Measurements from ENCODE around the gene ZNF202. TPM values are rescaled to one million over a fixed set of nuclear protein-coding genes. Genes with fewer than 3 reads are reported as not detected.

ZNF202 gene
- polyA plus RNA-seq, 1 experiment: 7.4 TPM

DNA sequence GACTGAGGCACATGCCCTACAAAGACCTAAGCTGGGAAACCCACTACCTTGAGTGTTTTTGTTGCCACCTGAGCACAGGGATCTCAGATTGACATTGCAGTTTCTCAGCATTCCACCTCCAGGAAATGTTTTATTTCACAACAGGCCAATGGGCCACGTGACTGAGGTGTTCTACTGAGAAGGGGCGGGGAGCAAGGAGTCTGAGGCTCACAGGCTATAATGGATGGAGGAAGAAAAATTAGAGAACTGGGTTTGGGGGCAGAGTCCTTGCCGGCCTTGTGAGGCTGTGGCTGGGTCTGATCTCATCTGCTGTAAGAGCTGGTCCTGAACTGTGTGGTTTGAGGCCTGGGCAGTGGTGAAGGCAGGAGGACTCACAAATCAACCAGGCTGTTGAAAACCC lies 40.7 kb downstream of the ZNF202 start:
- no peaks in the 10 kb centered on the region for H3K36me3 ChIP-seq (ENCODE audit: control insufficient read depth, insufficient read depth, low read length)
- DNase-seq (ENCODE audit: low read depth): no peak
- H3K27me3 ChIP-seq (ENCODE audit: control insufficient read depth, insufficient read depth, low read length): peaks cover 4% of the 10 kb centered on the region; the same call in 1 of the 2 replicates
- TF ChIP-seq, protein P1, sequence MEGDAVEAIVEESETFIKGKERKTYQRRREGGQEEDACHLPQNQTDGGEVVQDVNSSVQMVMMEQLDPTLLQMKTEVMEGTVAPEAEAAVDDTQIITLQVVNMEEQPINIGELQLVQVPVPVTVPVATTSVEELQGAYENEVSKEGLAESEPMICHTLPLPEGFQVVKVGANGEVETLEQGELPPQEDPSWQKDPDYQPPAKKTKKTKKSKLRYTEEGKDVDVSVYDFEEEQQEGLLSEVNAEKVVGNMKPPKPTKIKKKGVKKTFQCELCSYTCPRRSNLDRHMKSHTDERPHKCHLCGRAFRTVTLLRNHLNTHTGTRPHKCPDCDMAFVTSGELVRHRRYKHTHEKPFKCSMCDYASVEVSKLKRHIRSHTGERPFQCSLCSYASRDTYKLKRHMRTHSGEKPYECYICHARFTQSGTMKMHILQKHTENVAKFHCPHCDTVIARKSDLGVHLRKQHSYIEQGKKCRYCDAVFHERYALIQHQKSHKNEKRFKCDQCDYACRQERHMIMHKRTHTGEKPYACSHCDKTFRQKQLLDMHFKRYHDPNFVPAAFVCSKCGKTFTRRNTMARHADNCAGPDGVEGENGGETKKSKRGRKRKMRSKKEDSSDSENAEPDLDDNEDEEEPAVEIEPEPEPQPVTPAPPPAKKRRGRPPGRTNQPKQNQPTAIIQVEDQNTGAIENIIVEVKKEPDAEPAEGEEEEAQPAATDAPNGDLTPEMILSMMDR (IDR thresholded peaks at IDR 0.05; ENCODE audit: insufficient read depth, low read depth, low read length): no peak
- ChIA-PET CTCF (interaction anchor here (1.1 to 3.9 kb wide), 2 partner anchors 11 to 14 kb away, joined by 3 to 14 read pairs; no protein-coding TSS in a partner anchor), POLR2A (no interaction called here)
- no peak overlapping the region for H3K4me3 ChIP-seq (ENCODE audit: low read depth, low read length)

DNA sequence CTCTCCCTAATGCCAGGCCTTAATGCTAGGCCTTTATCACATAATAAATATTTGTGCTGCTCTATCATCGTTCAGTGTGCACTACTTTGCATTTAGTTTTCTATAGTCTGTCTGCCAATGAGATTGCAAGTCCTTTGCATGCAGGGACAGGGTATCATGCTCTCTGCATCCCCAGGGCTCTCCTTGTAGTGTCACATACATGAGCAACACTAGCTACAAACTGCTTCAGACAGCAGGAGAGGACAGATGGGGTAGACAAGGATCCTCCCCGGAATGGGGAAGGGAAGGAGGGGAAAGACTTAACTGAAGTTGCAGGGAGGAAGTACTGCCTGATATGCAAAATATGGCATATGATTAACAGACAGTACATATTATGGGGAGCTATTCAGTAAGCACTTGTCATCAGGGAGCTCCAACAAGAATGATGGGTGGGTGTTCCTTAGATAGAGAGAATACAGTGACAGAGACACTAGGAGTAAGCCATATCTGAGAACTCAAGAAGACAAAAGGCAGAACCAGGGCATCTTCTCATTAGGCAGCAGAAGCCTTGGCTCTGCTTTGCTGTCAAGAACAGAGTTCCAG lies 42.8 kb downstream of the ZNF202 start:
- TF ChIP-seq, protein P1 (IDR thresholded peaks at IDR 0.05; ENCODE audit: insufficient read depth, low read depth, low read length): no peak

DNA sequence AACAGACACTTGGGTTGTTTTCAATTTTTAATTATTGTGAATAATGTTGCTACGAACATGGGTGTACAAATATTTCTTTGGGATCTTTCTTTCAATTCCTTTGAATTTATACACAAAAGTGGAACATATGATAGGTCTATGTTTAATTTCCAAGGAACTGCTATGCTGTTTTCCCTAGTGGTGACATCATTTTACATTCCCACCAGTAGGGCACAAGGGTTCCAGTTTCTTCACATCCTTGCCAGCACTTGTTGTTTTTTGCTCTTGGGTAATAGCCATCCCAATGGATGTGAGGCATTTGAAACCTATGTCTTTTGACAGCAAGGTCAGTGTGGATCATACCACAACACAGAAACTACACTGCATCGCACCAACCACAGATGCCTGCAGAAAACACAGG lies 45.3 kb downstream of the ZNF202 start:
- no peak overlapping the region for H3K4me3 ChIP-seq (ENCODE audit: low read depth, low read length)
- ChIA-PET POLR2A (no interaction called here), CTCF (no interaction called here)
- H3K27me3 ChIP-seq (ENCODE audit: control insufficient read depth, insufficient read depth, low read length): 0 out of 2 replicates have a peak, but pooled peaks cover 3% of the 10 kb centered on the region
- TF ChIP-seq, protein P1 (IDR thresholded peaks at IDR 0.05; ENCODE audit: insufficient read depth, low read depth, low read length): no peak
- DNase-seq (ENCODE audit: low read depth): no peak
- no peaks in the 10 kb centered on the region for H3K36me3 ChIP-seq (ENCODE audit: control insufficient read depth, insufficient read depth, low read length)

More for the DNA sequence above, 42.8 kb downstream of the ZNF202 start:
- Histone ChIP-seq H3K36me3 (ENCODE audit: control insufficient read depth, insufficient read depth, low read length) (no peaks in the 10 kb centered on the region), H3K27me3 (ENCODE audit: control insufficient read depth, insufficient read depth, low read length) (peaks cover 4% of the 10 kb centered on the region; the same call in 1 of the 2 replicates), H3K4me3 (ENCODE audit: low read depth, low read length) (no peak overlapping the region)
- no peak for DNase-seq (ENCODE audit: low read depth)
- POLR2A ChIA-PET: no interaction called here
- CTCF ChIA-PET: interaction anchor here (0.9 to 3.9 kb wide), 4 partner anchors 9 to 118 kb away, joined by 3 to 21 read pairs (median 8); no protein-coding TSS in a partner anchor

DNA sequence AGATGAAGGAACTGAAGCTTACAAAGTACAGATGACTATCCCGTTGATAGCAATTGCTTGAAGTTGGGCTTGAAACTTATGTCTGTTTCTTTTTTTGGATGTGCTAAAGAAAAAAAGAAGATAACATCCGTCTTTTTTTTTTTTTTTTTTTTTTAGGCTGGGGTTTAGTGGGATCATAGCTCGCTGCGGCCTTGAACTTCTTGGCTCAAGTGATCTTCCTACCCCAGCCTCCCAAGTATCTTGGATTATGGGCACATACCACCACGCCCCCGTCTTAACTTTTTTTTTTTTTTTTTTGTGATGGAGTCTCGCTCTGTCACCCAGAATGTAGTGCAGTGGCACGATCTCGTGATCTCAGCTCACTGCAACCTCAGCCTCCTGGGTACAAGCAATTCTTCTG lies 46.2 kb downstream of the ZNF202 start:
- no peak for DNase-seq (ENCODE audit: low read depth)
- ChIA-PET POLR2A (interaction anchor here (0.7 kb wide), 1 partner anchor 40 kb away, joined by 27 read pairs; no protein-coding TSS in a partner anchor), CTCF (interaction anchor here (0.6 to 2.8 kb wide), 2 partner anchors 16 to 51 kb away, joined by 3 to 8 read pairs; no protein-coding TSS in a partner anchor)
- H3K36me3 ChIP-seq (ENCODE audit: control insufficient read depth, insufficient read depth, low read length): no peaks in the 10 kb centered on the region
- no peak overlapping the region for H3K4me3 ChIP-seq (ENCODE audit: low read depth, low read length)
- 0 out of 2 replicates have a peak, but pooled peaks cover 4% of the 10 kb centered on the region for H3K27me3 ChIP-seq (ENCODE audit: control insufficient read depth, insufficient read depth, low read length)
- TF ChIP-seq, protein P1 (IDR thresholded peaks at IDR 0.05; ENCODE audit: insufficient read depth, low read depth, low read length): no peak

DNA sequence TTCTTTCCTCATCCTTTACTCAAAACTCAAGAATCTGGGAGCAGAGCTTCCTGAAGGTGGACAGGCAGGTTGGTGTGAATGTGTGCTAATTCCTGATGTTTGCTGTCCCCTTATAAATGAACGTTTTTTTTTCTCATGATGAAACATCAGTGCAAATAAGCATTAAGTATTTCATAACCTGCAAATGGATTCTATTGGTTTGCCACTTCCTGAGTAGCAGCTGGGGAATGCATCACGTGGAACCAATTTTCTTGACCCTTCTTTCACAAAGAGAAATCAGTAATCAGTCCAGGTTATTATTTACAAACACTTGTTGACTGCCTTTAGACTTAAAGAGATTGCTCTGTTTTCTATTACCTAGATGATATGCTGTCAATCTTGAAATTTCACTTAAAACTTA lies 46.9 kb downstream of the ZNF202 start:
- ChIA-PET POLR2A (no interaction called here), CTCF (interaction anchor here (2.8 kb wide), 1 partner anchor 16 kb away, joined by 8 read pairs; no protein-coding TSS in a partner anchor)
- TF ChIP-seq, protein P1 (IDR thresholded peaks at IDR 0.05; ENCODE audit: insufficient read depth, low read depth, low read length): no peak
- no peak overlapping the region for H3K4me3 ChIP-seq (ENCODE audit: low read depth, low read length)
- no peaks in the 10 kb centered on the region for H3K36me3 ChIP-seq (ENCODE audit: control insufficient read depth, insufficient read depth, low read length)
- DNase-seq (ENCODE audit: low read depth): no peak
- H3K27me3 ChIP-seq (ENCODE audit: control insufficient read depth, insufficient read depth, low read length): 0 out of 2 replicates have a peak, but pooled peaks cover 4% of the 10 kb centered on the region
